Measurements from ENCODE around the gene UBC.
"Not testable (repeated sequence)": the region's sequence is repeated elsewhere in the genome, so short reads cannot be mapped to it uniquely, and the experiment has no call there.

Gene UBC

GRCh38 chr12:124931528-124931927 is 17.1 kb upstream of the UBC start:
- DNase-seq (ENCODE audit: low read depth) = not testable (repeated sequence)

GRCh38 chr12:124930586-124930985 is 16.1 kb upstream of the UBC start:
- no peak for DNase-seq (ENCODE audit: low read depth)

DNA sequence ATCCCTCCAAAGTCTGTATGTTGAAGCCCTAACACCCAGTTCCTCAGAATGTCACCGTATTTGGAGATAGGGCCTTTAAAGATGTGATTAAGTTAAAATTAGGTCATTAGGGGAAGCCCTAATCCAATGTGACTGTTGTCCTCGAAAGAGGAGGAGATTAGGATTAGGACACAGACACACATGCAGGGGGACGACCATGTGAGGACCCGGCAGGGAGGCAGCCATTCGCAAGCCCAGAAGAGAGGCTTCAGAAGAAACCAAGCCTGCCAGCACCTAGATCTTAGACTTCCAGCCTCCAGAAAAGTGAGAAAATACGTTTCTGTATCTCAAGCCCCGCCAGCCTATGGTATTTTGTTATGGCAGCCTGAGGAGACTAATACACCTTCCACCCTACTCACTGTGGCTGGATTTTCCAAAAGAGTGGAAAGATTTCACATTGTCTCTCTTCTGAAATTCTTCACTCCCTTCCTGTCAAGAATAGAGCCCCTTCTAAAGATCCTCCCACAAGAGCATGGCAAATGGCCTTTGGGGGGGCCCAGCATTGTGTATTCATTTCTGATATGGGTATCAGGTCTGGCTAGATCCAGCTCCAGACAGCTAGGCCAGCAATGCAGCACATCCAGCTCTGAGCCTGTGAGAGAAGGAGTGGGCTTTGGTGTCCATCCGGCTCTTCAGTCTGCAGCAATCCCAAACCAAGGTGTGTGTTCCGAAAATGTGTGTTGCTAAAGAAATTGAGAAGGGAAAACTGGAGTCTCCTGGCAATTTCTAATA is 15.4 kb upstream of the UBC start:
- DNase-seq (ENCODE audit: low read depth) = no peak

DNA sequence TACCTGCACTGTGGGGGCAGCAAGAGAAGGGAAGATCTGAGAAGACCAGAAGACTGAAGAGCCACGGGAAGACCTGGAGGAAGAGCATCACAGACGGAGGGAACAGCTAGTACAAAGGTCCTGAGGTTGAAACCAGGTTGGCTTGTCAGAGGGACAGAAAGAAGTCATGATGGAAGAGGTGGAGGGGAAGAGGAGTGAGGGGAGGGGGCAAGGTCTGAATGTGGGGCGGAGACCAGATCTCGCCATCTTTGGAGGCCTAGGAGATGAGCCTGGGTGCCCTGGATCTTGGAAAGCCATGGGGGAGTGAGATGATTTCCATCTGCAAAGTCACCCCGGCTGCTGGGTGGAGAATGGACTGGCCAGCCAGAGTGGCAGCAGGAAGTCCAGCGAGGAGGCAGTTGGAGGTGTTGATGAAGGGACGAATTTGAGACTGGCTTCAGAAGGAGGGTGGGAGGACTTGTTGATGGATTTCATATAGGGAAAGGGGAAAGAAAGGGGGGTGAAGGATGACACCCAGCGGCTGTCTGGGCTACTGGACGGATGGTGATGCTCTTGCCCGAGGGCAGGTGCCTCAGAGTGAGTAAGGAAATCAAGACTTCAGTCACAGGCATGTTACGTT is 14.6 kb upstream of the UBC start:
- no peak for DNase-seq (ENCODE audit: low read depth)

- DNase-seq (ENCODE audit: low read depth) = peak; percentile 32
Measured at GRCh38 chr12:124928095-124928911, 13.9 kb upstream of the UBC start.

DNA sequence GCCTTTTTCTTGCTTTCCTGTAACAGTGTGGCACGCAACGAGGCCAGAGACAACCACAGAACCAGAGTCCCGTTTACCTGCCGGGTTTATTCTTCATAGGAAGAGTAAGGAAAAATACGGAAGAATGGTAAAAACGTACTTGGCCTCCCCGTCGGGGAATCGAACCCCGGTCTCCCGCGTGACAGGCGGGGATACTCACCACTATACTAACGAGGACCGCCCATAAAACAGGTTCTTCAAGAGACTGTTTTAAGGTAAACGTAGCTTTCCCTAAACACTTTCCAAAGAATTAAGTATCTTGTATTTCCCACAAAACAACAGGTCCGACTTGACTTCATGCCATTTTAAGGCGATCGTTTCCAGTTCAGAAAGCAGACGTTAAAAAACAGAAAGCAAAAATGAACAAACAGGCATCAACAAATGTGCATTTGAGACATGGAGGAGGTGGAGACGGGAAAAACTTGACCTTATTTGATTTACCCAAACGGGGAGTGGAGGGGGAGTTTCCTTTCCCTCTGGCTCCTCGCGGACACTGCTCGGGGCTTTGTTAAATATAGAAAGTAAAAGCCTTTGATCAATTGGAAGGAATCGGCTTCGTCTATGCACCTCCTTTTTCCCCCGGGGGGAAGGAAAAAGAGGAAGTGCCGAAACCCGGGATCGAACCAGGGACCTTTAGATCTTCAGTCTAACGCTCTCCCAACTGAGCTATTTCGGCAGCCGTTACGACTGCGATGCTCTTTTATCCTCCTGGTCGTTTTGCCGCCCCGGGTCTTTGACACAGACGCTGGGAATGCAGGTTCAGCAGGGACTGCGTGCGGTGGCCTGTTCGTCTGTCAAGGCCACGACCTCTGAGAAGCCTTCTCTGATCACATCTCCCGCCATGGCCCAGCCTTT is 13.0 kb upstream of the UBC start:
- DNase-seq (ENCODE audit: low read depth) = peak; percentile 89

- not testable (repeated sequence) for DNase-seq (ENCODE audit: low read depth)
Measured at GRCh38 chr12:124925782-124926181, 11.3 kb upstream of the UBC start.

DNA sequence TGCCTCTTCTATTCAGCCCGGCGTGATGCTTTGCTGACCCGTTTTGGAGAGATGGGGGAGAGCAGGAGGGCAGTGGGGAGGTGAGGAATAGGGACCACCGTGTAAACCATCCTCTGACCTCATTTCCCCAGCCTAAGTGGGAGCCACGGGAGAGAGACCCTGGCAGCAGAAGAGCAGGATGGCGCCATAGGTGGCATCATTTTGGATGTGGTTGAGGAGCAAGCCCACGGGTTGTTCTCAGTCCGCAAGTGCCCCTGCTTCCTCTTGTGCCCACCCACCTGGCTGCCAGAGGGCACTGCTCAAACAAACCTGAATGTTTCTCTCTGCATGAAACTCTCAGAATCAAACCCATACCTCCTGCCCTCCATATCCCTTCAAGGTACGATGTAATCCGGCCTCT is 10.7 kb upstream of the UBC start:
- no peak for DNase-seq (ENCODE audit: low read depth)

GRCh38 chr12:124923905-124924734 is 9.7 kb upstream of the UBC start:
- DNase-seq (ENCODE audit: low read depth) = no peak

GRCh38 chr12:124921200-124922031 is 7.0 kb upstream of the UBC start:
- DNase-seq (ENCODE audit: low read depth) = peak; percentile 65

- no peak for DNase-seq (ENCODE audit: low read depth)
Measured at GRCh38 chr12:124920353-124920935, 6.0 kb upstream of the UBC start.

GRCh38 chr12:124919521-124920352 is 5.3 kb upstream of the UBC start:
- peak; percentile 24 for DNase-seq (ENCODE audit: low read depth)

- DNase-seq (ENCODE audit: low read depth) = not testable (repeated sequence)
Measured at GRCh38 chr12:124918622-124918988, 4.2 kb upstream of the UBC start.

- no peak for DNase-seq (ENCODE audit: low read depth)
Measured at GRCh38 chr12:124917841-124918621, 3.6 kb upstream of the UBC start.

DNA sequence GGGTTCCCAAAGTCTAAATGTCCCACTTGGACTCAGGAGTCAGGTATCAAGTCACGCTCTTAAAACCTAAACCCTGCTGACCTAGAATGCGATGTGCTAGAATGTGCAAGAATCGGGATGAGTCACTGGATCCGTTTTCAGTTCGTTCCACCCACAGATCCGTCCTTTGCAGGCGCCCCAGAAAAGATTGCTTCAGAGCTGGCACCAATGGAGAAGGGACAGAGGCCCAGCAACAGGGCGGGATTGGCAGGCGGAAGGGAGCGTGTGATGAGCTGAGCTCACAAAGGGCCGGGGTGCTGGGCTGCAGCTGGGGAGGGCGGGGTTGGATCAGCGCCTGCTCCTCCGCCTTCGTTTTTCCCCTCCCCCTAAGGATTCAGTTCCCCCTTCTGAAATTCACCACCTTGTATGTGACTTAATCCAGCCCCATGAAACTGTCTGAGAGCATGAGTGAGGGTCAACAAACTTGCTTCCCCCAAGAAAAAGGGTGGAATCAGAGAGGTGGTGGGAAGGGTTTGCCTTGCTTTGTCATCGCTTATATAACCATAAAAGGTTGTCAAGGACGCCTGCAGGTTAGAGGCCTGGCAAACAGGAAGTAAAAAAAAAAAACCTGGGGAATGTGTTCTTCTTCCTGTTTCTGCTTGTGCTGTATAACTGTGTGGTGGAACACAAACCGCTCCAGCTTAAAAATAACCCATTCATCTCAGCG is 2.8 kb upstream of the UBC start:
- DNase-seq (ENCODE audit: low read depth) = peak; percentile 86

GRCh38 chr12:124916374-124917134 is 2.1 kb upstream of the UBC start:
- DNase-seq (ENCODE audit: low read depth) = peak; percentile 32

All from activated T-helper 9 cell treated with anti-CD3 and anti-CD28 coated beads, Interleukin-2, amount 50 U/mL, for 16 hours (primary cell).